ENCODE results near the gene CYP4V2. TPM values are rescaled to one million over a fixed set of nuclear protein-coding genes. Genes with fewer than 3 reads are reported as not detected.
"Not testable (repeated sequence)": the region's sequence is repeated elsewhere in the genome, so short reads cannot be mapped to it uniquely, and the experiment has no call there.

Gene CYP4V2
- polyA plus RNA-seq, 1 donor, result 32.3 TPM

- DNase-seq, result no peak
Observed at GRCh38 chr4:186227744-186228513, 36.6 kb downstream of the CYP4V2 start.

DNA sequence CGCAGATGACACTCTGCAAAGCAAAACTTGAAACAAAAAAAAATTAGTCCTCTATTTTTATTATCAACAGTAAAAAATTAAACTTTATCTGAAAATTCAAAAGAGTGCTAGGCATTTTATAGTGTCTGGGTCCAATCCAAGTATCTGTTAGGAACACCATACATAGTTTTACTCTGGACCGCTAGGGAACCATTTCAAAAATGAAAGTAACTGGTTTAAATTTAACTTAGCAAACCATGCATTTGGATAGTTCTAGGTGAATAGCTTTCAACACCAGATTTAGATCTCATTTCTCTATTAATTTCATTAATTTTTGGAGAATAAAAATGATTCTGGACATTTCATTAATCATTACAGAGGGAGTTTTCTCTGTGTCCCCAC is 37.1 kb downstream of the CYP4V2 start:
- DNase-seq, result no peak

DNA sequence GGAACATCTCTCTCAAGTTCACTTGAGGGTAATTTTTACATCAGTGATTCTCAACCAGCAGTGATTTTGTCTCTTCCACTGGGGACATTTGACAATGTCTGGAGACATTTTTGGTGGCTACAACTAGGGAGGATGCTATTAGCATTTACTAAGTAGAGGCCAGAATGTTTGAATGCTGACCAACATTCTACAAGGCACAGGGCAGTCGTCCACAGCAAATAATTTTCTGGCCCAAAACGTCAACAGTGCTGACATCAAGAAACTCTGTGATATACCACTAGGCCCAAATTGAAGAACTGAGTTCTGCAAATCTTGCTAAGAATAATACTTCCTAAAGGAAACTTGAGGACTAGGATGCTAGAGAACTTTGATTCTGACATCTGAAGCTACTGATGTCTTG is 43.0 kb downstream of the CYP4V2 start:
- DNase-seq, result no peak

GRCh38 chr4:186236126-186236525 is 44.8 kb downstream of the CYP4V2 start:
- DNase-seq, result no peak

- no peak for DNase-seq
Observed at GRCh38 chr4:186240452-186240847, 49.1 kb downstream of the CYP4V2 start.

DNA sequence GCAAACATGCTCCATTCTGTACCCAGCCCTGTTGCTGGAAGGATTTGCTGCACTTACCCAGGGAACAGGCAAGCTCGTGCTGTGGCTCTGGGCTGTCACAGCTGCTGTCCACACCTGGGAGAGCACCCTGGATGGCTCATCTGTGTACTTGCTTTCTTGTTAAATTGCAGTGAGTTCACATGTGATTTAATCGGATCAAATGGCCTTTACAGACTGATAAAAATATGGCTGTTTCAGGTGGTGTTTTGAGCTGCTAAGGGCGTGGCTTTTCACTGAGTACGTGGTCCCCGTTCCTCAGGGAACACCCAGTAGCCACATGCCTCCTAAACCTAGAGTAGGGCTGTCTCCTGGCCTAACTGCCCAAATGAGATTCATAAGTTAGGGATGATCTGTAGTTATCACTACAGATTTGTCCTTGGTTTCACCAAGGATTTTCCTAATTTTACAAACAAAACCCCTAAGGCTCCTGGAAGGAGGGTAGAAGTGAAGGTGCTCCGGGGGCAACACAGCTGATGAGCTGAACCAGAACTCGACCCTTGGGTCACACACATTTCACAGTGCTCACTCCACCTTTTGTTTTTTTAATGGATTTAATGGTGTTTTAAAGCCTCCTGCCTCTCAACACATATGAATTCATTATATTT is 49.6 kb downstream of the CYP4V2 start:
- no peak for DNase-seq

GRCh38 chr4:186241616-186242015 is 50.2 kb downstream of the CYP4V2 start:
- no peak for DNase-seq

GRCh38 chr4:186242031-186242430 is 50.7 kb downstream of the CYP4V2 start:
- DNase-seq, result not testable (repeated sequence)

GRCh38 chr4:186243331-186243730 is 52.0 kb downstream of the CYP4V2 start:
- DNase-seq, result no peak

DNA sequence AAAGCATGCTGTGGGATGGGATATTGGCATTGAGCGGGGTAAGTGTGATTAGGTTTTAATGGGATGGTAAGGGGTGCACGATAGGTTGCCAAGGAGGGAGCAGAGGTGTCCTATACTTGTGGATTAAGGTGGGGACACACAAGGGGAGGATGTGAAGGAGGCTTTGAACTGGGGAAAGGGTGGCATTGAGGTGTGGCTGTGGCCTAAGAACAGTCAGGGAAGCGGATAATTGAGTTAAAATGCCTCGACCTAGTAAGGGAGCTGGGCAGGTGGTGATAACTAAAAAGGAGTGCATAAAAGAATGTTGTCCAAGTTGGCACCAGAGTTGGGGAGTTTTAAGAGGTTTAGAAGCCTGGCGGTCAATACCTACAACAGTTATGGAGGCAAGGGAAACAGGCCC is 53.5 kb downstream of the CYP4V2 start:
- no peak for DNase-seq

DNA sequence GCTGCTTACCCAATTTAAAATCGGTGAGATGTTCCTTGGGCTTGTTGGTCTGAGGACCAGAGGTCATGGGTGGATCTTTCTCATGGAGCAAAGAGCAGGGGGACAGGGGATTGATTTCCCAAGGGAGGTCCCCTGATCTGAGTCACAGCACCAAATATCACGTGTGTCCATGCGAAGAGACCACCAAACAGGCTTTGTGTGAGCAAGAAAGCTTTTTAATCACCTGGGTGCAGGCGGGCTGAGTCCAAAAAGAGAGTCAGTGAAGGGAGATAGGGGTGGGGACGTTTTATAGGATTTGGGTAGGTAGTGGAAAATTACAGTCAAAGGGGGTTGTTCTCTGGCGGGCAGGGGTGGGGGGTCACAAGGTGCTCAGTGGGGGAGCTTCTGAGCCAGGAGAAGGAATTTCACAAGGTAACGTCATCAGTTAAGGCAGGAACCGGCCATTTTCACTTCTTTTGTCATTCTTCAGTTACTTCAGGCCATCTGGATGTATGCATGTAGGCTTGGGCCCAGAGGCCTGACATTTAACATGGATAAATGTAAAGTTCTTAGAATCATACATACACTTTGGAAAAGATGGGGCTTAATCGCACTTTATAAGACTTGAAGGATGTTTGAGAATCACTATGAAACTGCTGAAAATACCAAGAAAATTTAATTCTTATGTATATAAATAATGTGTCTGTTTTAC is 55.8 kb downstream of the CYP4V2 start:
- not testable (repeated sequence) for DNase-seq

DNA sequence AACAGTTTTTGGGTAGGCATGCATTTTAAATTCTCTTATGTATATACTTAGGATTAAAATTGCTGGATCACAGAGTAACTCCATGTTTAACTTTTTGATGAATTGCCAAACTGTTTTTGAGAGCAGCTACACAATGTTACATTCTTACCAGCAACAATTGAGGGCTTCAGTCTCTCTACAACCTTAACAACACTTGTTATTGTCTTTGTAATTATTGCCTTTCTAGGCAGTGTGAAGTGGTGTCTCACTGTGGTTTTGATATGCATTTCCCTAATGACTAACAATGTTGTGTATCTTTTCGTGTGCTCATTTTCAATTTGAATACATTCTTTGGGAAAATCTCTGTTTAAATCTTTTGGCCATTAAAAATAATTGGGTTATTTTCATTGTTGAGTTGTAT is 57.3 kb downstream of the CYP4V2 start:
- no peak for DNase-seq

DNA sequence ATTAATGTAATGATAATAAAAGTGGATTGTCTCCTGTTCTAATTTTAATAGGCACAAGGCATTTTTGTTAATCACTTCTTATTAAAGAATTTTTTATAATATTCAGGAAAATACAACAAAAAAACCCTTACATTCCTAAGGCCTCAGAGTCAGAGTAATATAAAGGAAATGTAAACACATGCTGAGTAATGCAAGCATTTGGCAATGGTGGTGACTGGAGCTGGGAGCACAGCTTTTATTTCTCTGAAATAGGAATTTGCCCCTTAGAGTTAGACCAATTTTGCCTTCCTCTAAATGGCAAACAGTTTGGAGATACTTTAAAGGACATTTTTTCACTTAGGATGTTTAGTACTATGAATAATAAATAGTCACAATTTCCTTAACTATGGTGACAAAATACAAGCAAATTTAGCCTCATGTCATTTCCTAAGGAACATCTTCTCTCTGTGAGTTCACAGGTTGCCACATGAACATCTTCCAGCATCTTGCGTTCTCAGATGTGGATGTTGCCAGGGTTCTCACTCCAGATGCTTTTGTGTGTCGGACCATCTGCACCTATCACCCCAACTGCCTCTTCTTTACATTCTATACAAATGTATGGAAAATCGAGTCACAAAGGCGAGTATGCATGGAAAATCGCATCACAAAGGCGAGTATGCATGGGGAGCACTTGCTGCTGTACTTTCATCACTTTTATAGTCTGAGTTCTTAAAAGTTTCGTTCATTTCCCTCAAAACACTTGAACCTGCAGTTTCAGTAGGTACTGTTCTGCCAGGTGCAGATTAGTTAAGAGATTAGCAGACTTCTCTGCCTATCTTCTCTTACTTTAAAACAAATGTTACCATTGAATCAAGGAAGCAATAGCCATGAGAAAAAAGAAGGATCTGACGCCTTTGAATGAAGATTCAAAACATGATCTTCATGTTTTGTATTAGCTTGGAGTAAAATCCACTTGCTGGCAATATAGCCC is 58.7 kb downstream of the CYP4V2 start:
- DNase-seq, result no peak

DNA sequence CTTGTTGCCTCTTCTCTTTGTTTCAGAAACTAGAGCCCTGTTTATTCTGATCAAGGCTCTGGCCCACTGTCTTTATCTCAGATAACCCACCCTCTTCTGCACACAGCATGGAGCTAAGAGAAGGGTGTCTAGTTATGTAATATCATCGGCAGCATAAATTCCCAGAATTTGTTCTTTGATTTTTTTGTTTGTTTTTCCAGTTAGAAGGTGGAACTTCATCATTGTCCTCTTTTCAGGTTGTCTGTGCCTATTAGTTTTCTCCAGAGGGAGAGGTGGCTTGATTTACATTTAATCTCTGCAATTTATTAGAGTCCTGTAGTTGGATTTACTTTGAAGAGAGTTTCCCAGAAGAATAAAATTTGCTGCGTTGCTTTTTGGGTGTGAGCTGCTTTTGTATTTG is 59.4 kb downstream of the CYP4V2 start:
- DNase-seq, result no peak

GRCh38 chr4:186255122-186255521 is 63.8 kb downstream of the CYP4V2 start:
- DNase-seq, result no peak

DNA sequence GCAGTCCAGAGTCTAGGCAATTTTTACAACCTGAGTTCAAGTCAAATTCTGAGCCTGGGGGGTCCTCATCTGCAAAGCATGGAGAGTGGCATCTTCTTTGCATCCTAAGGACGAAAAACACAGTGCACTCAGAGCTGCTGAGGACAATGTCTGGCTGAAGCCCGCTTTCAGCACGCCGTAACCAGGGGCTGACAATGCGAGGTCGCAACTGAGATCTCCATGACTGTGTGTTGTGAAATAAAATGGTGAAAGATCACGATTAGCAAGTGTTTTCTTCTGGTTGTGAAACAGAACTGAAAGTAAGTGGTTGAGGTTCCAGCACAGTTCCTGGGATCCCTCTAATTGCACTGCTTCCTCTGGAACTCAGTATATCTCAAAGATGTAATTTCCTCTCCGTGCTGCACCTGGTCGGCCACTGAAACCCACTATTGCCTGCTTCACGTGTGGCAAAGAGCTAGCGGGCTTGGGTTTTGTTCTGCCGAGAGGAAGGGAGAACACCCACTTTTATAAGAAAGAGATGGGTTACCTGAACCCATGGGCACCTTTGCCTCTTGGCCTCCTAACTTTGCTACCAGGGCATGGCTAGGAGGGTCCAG is 66.9 kb downstream of the CYP4V2 start:
- no peak for DNase-seq

GRCh38 chr4:186260117-186260503 is 68.7 kb downstream of the CYP4V2 start:
- no peak for DNase-seq

All from left kidney (tissue), 2 donors.